HG03354 (cell line): ENCODE data around the gene ERCC6.

ENCODE experiments used
- ATAC-seq: cut with Tn5 transposase; IDR thresholded peaks from one replicate; pipeline ENCODE4 v1.9.1; 2021; ENCODE audit warnings: mild to moderate bottlenecking; ENCODE audit not compliant: unreplicated experiment, poor library complexity, severe bottlenecking

Gene ERCC6

GRCh38 chr10:49538381-49539319 is at the start of gene ERCC6:
TSS of gene ERCC6 (minus strand) at chr10:49539121.
- peak; percentile 88 for ATAC-seq

GRCh38 chr10:49587981-49588380 is 49.1 kb upstream of the ERCC6 start:
- ATAC-seq, result no peak

- ATAC-seq, result no peak
These were observed 46.5 kb upstream of the ERCC6 start for GRCh38 chr10:49585387-49585786.

GRCh38 chr10:49579621-49580020 is 40.7 kb upstream of the ERCC6 start:
- no peak for ATAC-seq

GRCh38 chr10:49578392-49578791 is 39.5 kb upstream of the ERCC6 start:
- ATAC-seq, result no peak

- ATAC-seq, result no peak
These were observed 38.4 kb upstream of the ERCC6 start for GRCh38 chr10:49577182-49577925.

- ATAC-seq, result no peak
These were observed 36.7 kb upstream of the ERCC6 start for GRCh38 chr10:49575489-49576072.

- ATAC-seq, result no peak
These were observed 33.7 kb upstream of the ERCC6 start for GRCh38 chr10:49572594-49573114.

GRCh38 chr10:49571388-49571787 is 32.5 kb upstream of the ERCC6 start:
- ATAC-seq, result no peak

- ATAC-seq, result no peak
These were observed 30.2 kb upstream of the ERCC6 start for GRCh38 chr10:49569031-49569631.

- no peak for ATAC-seq
These were observed 29.3 kb upstream of the ERCC6 start for GRCh38 chr10:49568235-49568634.

GRCh38 chr10:49567810-49568209 is 28.9 kb upstream of the ERCC6 start:
- ATAC-seq, result no peak

GRCh38 chr10:49564461-49565009 is 25.6 kb upstream of the ERCC6 start:
- no peak for ATAC-seq

GRCh38 chr10:49562893-49563292 is 24.0 kb upstream of the ERCC6 start:
- ATAC-seq, result no peak

GRCh38 chr10:49560526-49560925 is 21.6 kb upstream of the ERCC6 start:
- ATAC-seq, result no peak

- no peak for ATAC-seq
These were observed 20.6 kb upstream of the ERCC6 start for GRCh38 chr10:49559476-49559875.

GRCh38 chr10:49558190-49558589 is 19.3 kb upstream of the ERCC6 start:
- ATAC-seq, result no peak

- no peak for ATAC-seq
These were observed 18.8 kb upstream of the ERCC6 start for GRCh38 chr10:49557681-49558080.

- no peak for ATAC-seq
These were observed 17.8 kb upstream of the ERCC6 start for GRCh38 chr10:49556723-49557122.

- ATAC-seq, result no peak
These were observed 13.4 kb upstream of the ERCC6 start for GRCh38 chr10:49552277-49552676.
